ENCODE measurements around the gene IQSEC1. TPM values are rescaled to one million over a fixed set of nuclear protein-coding genes. Genes with fewer than 3 reads are reported as not detected.

IQSEC1 gene
- total and polyA plus RNA-seq, 2 of the 8 experiments (the other 6 are each of a cell fraction or from before 2014, with no cell fraction given) = 6.8 to 28.8 TPM

GRCh38 chr3:13104511-13104910 is 31.3 kb upstream of the IQSEC1 start:
- no peak overlapping the region for H2BK12ac ChIP-seq (ENCODE audit: low read depth, low read length)
- H2BK120ac ChIP-seq (replicated peaks; ENCODE audit: low read depth, low read length) = no peak overlapping the region
- no peak overlapping the region for H4K91ac ChIP-seq (replicated peaks; ENCODE audit: insufficient read length, low read length)
- H4K8ac ChIP-seq (ENCODE audit: extremely low read depth, insufficient read depth, low read length) = no peak overlapping the region
- no peak overlapping the region for H2AFZ ChIP-seq (ENCODE audit: low read length)
- H3K23me2 ChIP-seq (ENCODE audit: low read depth, low read length) = peaks cover 2% of the 10 kb centered on the region; the same call in 1 of the 2 replicates
- H3K4me1 ChIP-seq (replicated peaks in 1 of 4; ENCODE audit: control insufficient read depth in 3 of 4, insufficient read depth in 4 of 4, low read length in 3 of 4) = no peaks in the 10 kb centered on the region; a peak in 1 of 7 replicates
- no peak overlapping the region for H3K4me2 ChIP-seq (ENCODE audit: insufficient read depth in 1 of 2, low read depth in 2 of 2, low read length in 2 of 2)
- POLR2A ChIA-PET (ENCODE audit: partially characterized antibody) = no interaction called here
- no peaks in the 10 kb centered on the region for H3K9me3 ChIP-seq (ENCODE audit: insufficient read depth in 2 of 2, low read depth in 1 of 2, low read length in 1 of 2)
- H3K14ac ChIP-seq (ENCODE audit: insufficient read length) = no peak overlapping the region
- H3K79me2 ChIP-seq (ENCODE audit: control insufficient read depth in 1 of 2, insufficient read depth in 2 of 2, low read length in 2 of 2) = no peaks in the 10 kb centered on the region
- H3K4ac ChIP-seq (replicated peaks; ENCODE audit: insufficient read length, low read depth, low read length) = no peak overlapping the region
- H2AK5ac ChIP-seq (ENCODE audit: low read depth, low read length) = no peak overlapping the region
- 84% methylated on average over 12 of the region's 12 CpGs; no CpG with 5 or more reads in 1 of the 2 experiments for WGBS, 2 experiments (ENCODE audit: extremely low coverage in 1 of 2, insufficient coverage in 1 of 2, insufficient read length in 1 of 2, insufficient replicate concordance in 2 of 2, low coverage in 1 of 2, low lambda C conversion rate in 2 of 2, missing lambda C conversion rate in 1 of 2)
- H3K56ac ChIP-seq (replicated peaks; ENCODE audit: insufficient read length, low read depth, low read length) = no peak overlapping the region
- no peak overlapping the region for H3K4me3 ChIP-seq (ENCODE audit: extremely low read depth in 1 of 4, insufficient read depth in 2 of 4, low read depth in 3 of 4, low read length in 4 of 4)
- no peak overlapping the region for H3K23ac ChIP-seq (ENCODE audit: insufficient read length)
- no peaks in the 10 kb centered on the region for H3K79me1 ChIP-seq (ENCODE audit: low read depth, low read length)
- H4K20me1 ChIP-seq (replicated peaks in 1 of 2; ENCODE audit: control insufficient read depth in 1 of 2, insufficient read depth in 2 of 2, low read length in 2 of 2) = peaks cover 0 to 2% of the 10 kb centered on the region in 2 experiments
- no peaks in the 10 kb centered on the region for H3K27me3 ChIP-seq (replicated peaks in 1 of 4; ENCODE audit: control insufficient read depth in 3 of 4, extremely low read depth in 1 of 4, insufficient read depth in 3 of 4, low read length in 3 of 4)
- H2BK15ac ChIP-seq (ENCODE audit: low read length) = no peak overlapping the region
- H3K36me3 ChIP-seq (ENCODE audit: control insufficient read depth in 2 of 4, insufficient read depth in 4 of 4, low read length in 3 of 4) = no peaks in the 10 kb centered on the region
- no peak overlapping the region for H4K5ac ChIP-seq (ENCODE audit: insufficient read length, low read depth, low read length)
- no peak overlapping the region for H2BK20ac ChIP-seq (ENCODE audit: low read length)
- H3K27ac ChIP-seq (ENCODE audit: low read depth, low read length) = no peak overlapping the region
- no peak overlapping the region for H3K18ac ChIP-seq (ENCODE audit: extremely low read depth, low read length)
- CTCF ChIA-PET (ENCODE audit: partially characterized antibody) = interaction anchor here (1.1 to 2.6 kb wide), 3 partner anchors 12 to 126 kb away, joined by 3 to 27 read pairs (median 8); no protein-coding TSS in a partner anchor
- H3K9ac ChIP-seq (replicated peaks in 1 of 4; ENCODE audit: extremely low read depth in 1 of 4, low read depth in 3 of 4, low read length in 3 of 4) = no peak overlapping the region
- no peak for DNase-seq (ENCODE audit: low read depth in 1 of 2, low spot score in 2 of 2)
- no peak overlapping the region for H2BK5ac ChIP-seq (ENCODE audit: low read depth, low read length)
- FAIRE-seq = no peak
- TF ChIP-seq HDAC6 (IDR thresholded peaks at IDR 0.05; ENCODE audit: low read depth, low read length) (no peak), EP300 (IDR thresholded peaks at IDR 0.05; ENCODE audit: borderline replicate concordance in 1 of 2, low read depth in 2 of 2, low read length in 2 of 2) (no peak), KDM4A (IDR thresholded peaks at IDR 0.05; ENCODE audit: low read depth, low read length, severe bottlenecking) (no peak), SRF (IDR thresholded peaks at IDR 0.05; ENCODE audit: low read depth, low read length) (no peak), RAD21 (IDR thresholded peaks at IDR 0.05 in 1 of 2, conservative IDR thresholded peaks at IDR 0.05 in 1 of 2; ENCODE audit: low read depth in 2 of 2, low read length in 2 of 2) (no peak), SP1 (IDR thresholded peaks at IDR 0.05; ENCODE audit: low read depth, low read length) (no peak), E2F6 (IDR thresholded peaks at IDR 0.05) (no peak), HDAC2 (IDR thresholded peaks at IDR 0.05; ENCODE audit: borderline replicate concordance in 1 of 2, low read depth in 2 of 2, low read length in 2 of 2) (no peak), CBX8 (IDR thresholded peaks at IDR 0.05; ENCODE audit: borderline replicate concordance, low read depth, low read length) (no peak), TAF1 (IDR thresholded peaks at IDR 0.05; ENCODE audit: low read depth, low read length) (no peak), JUN (IDR thresholded peaks at IDR 0.05; ENCODE audit: low read depth, low read length) (no peak), SIRT6 (IDR thresholded peaks at IDR 0.05; ENCODE audit: low read length) (no peak), EGR1 (IDR thresholded peaks at IDR 0.05; ENCODE audit: borderline replicate concordance, low read depth, low read length) (no peak)
